ENCODE results near the gene ZBTB16. TPM values are rescaled to one million over a fixed set of nuclear protein-coding genes. Genes with fewer than 3 reads are reported as not detected.

Gene ZBTB16
- 10 to 100 TPM in 1 of 2 donors, 1 to 10 TPM in 1; 6.1 to 10.6 TPM for total RNA-seq

- Mint-ChIP-seq H3K36me3 (ENCODE audit: low read depth) (no peaks in the 10 kb centered on the region), H3K4me1 (no peaks in the 10 kb centered on the region), H3K27me3 (peaks cover 21% of the 10 kb centered on the region), H3K27ac (no peak within 1 kb of the TSS), H3K9me3 (no peaks in the 10 kb centered on the region), H3K4me3 (peak within 1 kb of the TSS; percentile 79)
- peak; percentile 66 for ATAC-seq (replicated peaks)
These were observed at the start of gene ZBTB16 for GRCh38 chr11:114059278-114059983. Gene ZBTB16, plus strand, starts transcription at chr11:114059711. Its CDS starts 3,590 bp downstream, at chr11:114063301.

- ATAC-seq (replicated peaks), result no peak
- peaks cover 30% of the 10 kb centered on the region for H3K27me3 Mint-ChIP-seq
- no peak overlapping the region for H3K27ac Mint-ChIP-seq
- H3K36me3 Mint-ChIP-seq (ENCODE audit: low read depth), result no peaks in the 10 kb centered on the region
- peaks cover 6% of the 10 kb centered on the region for H3K4me1 Mint-ChIP-seq
- H3K9me3 Mint-ChIP-seq, result no peaks in the 10 kb centered on the region
- no peak overlapping the region for H3K4me3 Mint-ChIP-seq
These were observed 48.6 kb upstream of the ZBTB16 start for GRCh38 chr11:114010931-114011330.

- peaks cover 30% of the 10 kb centered on the region for H3K27me3 Mint-ChIP-seq
These were observed 48.1 kb upstream of the ZBTB16 start for GRCh38 chr11:114011443-114011842.

GRCh38 chr11:114015117-114015516, 44.4 kb upstream of the ZBTB16 start:
- H3K27ac Mint-ChIP-seq, result no peak overlapping the region
- no peak for ATAC-seq (replicated peaks)
- H3K9me3 Mint-ChIP-seq, result no peaks in the 10 kb centered on the region
- no peak overlapping the region for H3K4me3 Mint-ChIP-seq
- peaks cover 21% of the 10 kb centered on the region for H3K27me3 Mint-ChIP-seq
- no peaks in the 10 kb centered on the region for H3K36me3 Mint-ChIP-seq (ENCODE audit: low read depth)
- peaks cover 6% of the 10 kb centered on the region for H3K4me1 Mint-ChIP-seq

More at GRCh38 chr11:114011443-114011842, 48.1 kb upstream of the ZBTB16 start:
- H3K4me1 Mint-ChIP-seq, result peaks cover 6% of the 10 kb centered on the region
- no peaks in the 10 kb centered on the region for H3K36me3 Mint-ChIP-seq (ENCODE audit: low read depth)
- no peaks in the 10 kb centered on the region for H3K9me3 Mint-ChIP-seq
- no peak overlapping the region for H3K27ac Mint-ChIP-seq
- no peak overlapping the region for H3K4me3 Mint-ChIP-seq
- no peak for ATAC-seq (replicated peaks)

GRCh38 chr11:114016986-114017385, 42.5 kb upstream of the ZBTB16 start:
- no peak for ATAC-seq (replicated peaks)
- Mint-ChIP-seq H3K36me3 (ENCODE audit: low read depth) (no peaks in the 10 kb centered on the region), H3K27me3 (peaks cover 12% of the 10 kb centered on the region), H3K4me3 (no peak overlapping the region), H3K27ac (no peak overlapping the region), H3K4me1 (no peaks in the 10 kb centered on the region), H3K9me3 (no peaks in the 10 kb centered on the region)

GRCh38 chr11:114017723-114018122, 41.8 kb upstream of the ZBTB16 start:
- Mint-ChIP-seq H3K9me3 (no peaks in the 10 kb centered on the region), H3K4me3 (no peak overlapping the region), H3K4me1 (no peaks in the 10 kb centered on the region), H3K27me3 (peaks cover 5% of the 10 kb centered on the region), H3K27ac (no peak overlapping the region), H3K36me3 (ENCODE audit: low read depth) (no peaks in the 10 kb centered on the region)
- no peak for ATAC-seq (replicated peaks)

- Mint-ChIP-seq H3K27me3 (peaks cover 3% of the 10 kb centered on the region), H3K4me1 (no peaks in the 10 kb centered on the region), H3K9me3 (no peaks in the 10 kb centered on the region), H3K4me3 (no peak overlapping the region), H3K36me3 (ENCODE audit: low read depth) (no peaks in the 10 kb centered on the region), H3K27ac (no peak overlapping the region)
- no peak for ATAC-seq (replicated peaks)
These were observed 40.5 kb upstream of the ZBTB16 start for GRCh38 chr11:114019046-114019445.

GRCh38 chr11:114019574-114019973, 39.9 kb upstream of the ZBTB16 start:
- Mint-ChIP-seq H3K4me1 (no peaks in the 10 kb centered on the region), H3K27ac (no peak overlapping the region), H3K4me3 (no peak overlapping the region), H3K36me3 (ENCODE audit: low read depth) (no peaks in the 10 kb centered on the region), H3K9me3 (no peaks in the 10 kb centered on the region), H3K27me3 (peaks cover 3% of the 10 kb centered on the region)
- no peak for ATAC-seq (replicated peaks)

- no peaks in the 10 kb centered on the region for H3K9me3 Mint-ChIP-seq
- ATAC-seq (replicated peaks), result no peak
- no peaks in the 10 kb centered on the region for H3K4me1 Mint-ChIP-seq
- peaks cover 3% of the 10 kb centered on the region for H3K27me3 Mint-ChIP-seq
- H3K4me3 Mint-ChIP-seq, result no peak overlapping the region
- H3K36me3 Mint-ChIP-seq (ENCODE audit: low read depth), result no peaks in the 10 kb centered on the region
- H3K27ac Mint-ChIP-seq, result no peak overlapping the region
These were observed 34.1 kb upstream of the ZBTB16 start for GRCh38 chr11:114025329-114025907.

- H3K27me3 Mint-ChIP-seq, result peaks cover 3% of the 10 kb centered on the region
- no peaks in the 10 kb centered on the region for H3K9me3 Mint-ChIP-seq
- H3K4me1 Mint-ChIP-seq, result no peaks in the 10 kb centered on the region
- no peak for ATAC-seq (replicated peaks)
- no peak overlapping the region for H3K4me3 Mint-ChIP-seq
- H3K27ac Mint-ChIP-seq, result no peak overlapping the region
- no peaks in the 10 kb centered on the region for H3K36me3 Mint-ChIP-seq (ENCODE audit: low read depth)
These were observed 33.2 kb upstream of the ZBTB16 start for GRCh38 chr11:114026355-114026754.

- H3K36me3 Mint-ChIP-seq (ENCODE audit: low read depth), result no peaks in the 10 kb centered on the region
- H3K4me1 Mint-ChIP-seq, result no peaks in the 10 kb centered on the region
- H3K4me3 Mint-ChIP-seq, result no peak overlapping the region
- peaks cover 3% of the 10 kb centered on the region for H3K27me3 Mint-ChIP-seq
- H3K27ac Mint-ChIP-seq, result no peak overlapping the region
- no peaks in the 10 kb centered on the region for H3K9me3 Mint-ChIP-seq
- ATAC-seq (replicated peaks), result no peak
These were observed 32.1 kb upstream of the ZBTB16 start for GRCh38 chr11:114027391-114027790.

GRCh38 chr11:114027926-114028325, 31.6 kb upstream of the ZBTB16 start:
- Mint-ChIP-seq H3K27ac (no peak overlapping the region), H3K36me3 (ENCODE audit: low read depth) (no peaks in the 10 kb centered on the region), H3K27me3 (peaks cover 3% of the 10 kb centered on the region), H3K4me3 (no peak overlapping the region), H3K9me3 (no peaks in the 10 kb centered on the region), H3K4me1 (no peaks in the 10 kb centered on the region)
- ATAC-seq (replicated peaks), result no peak

- Mint-ChIP-seq H3K4me3 (no peak overlapping the region), H3K9me3 (no peaks in the 10 kb centered on the region), H3K27me3 (peaks cover 7% of the 10 kb centered on the region), H3K4me1 (no peaks in the 10 kb centered on the region), H3K27ac (no peak overlapping the region), H3K36me3 (ENCODE audit: low read depth) (no peaks in the 10 kb centered on the region)
- ATAC-seq (replicated peaks), result no peak
These were observed 28.1 kb upstream of the ZBTB16 start for GRCh38 chr11:114031246-114031966.

- Mint-ChIP-seq H3K9me3 (no peaks in the 10 kb centered on the region), H3K36me3 (ENCODE audit: low read depth) (no peaks in the 10 kb centered on the region), H3K4me1 (no peaks in the 10 kb centered on the region), H3K4me3 (no peak overlapping the region), H3K27me3 (peaks cover 7% of the 10 kb centered on the region), H3K27ac (no peak overlapping the region)
- no peak for ATAC-seq (replicated peaks)
These were observed 27.6 kb upstream of the ZBTB16 start for GRCh38 chr11:114031967-114032320.

GRCh38 chr11:114033066-114033465, 26.4 kb upstream of the ZBTB16 start:
- Mint-ChIP-seq H3K27ac (peak overlapping the region; percentile 34), H3K4me1 (no peaks in the 10 kb centered on the region), H3K36me3 (ENCODE audit: low read depth) (no peaks in the 10 kb centered on the region), H3K4me3 (no peak overlapping the region), H3K27me3 (peaks cover 7% of the 10 kb centered on the region), H3K9me3 (no peaks in the 10 kb centered on the region)
- no peak for ATAC-seq (replicated peaks)

Data from activated T-helper 17 cell treated with anti-CD3 and anti-CD28 coated beads, Interleukin-2, amount 50 U/mL, for 72 hours (primary cell).